Right renal pelvis (tissue), 4 donors: ENCODE results near the gene PRSS27. TPM values are rescaled to one million over a fixed set of nuclear protein-coding genes. Genes with fewer than 3 reads are reported as not detected.
"Not testable (repeated sequence)": the region's sequence is repeated elsewhere in the genome, so short reads cannot be mapped to it uniquely, and the experiment has no call there.

Experiments
- DNase-seq, 4 donors: peaks; one replicate each; pipeline ENCODE4 v3.0.0-alpha.2; 2013; ENCODE audit warnings: low read depth in 4 of 4, low spot score in 3 of 4, missing footprints in 1 of 4
- polyA plus RNA-seq, 4 donors: library from polyadenylated mRNA; unstranded; fragments of 120-200 nt; gene quantifications; one replicate each; pipeline ENCODE4 v1.2.1, GENCODE V29; 2013; ENCODE audit not compliant: insufficient read length in 4 of 4

The PRSS27 gene
- polyA plus RNA-seq, 4 donors = 1.3 to 2.1 (median 1.4) TPM

- no peak for DNase-seq
Measured at GRCh38 chr16:2699791-2700600, 20.0 kb downstream of the PRSS27 start.

- no peak for DNase-seq
Measured at GRCh38 chr16:2698965-2699750, 20.9 kb downstream of the PRSS27 start.

- DNase-seq = no peak
Measured at GRCh38 chr16:2698103-2698870, 21.7 kb downstream of the PRSS27 start.

GRCh38 chr16:2697401-2697948 is 22.5 kb downstream of the PRSS27 start:
- no peak for DNase-seq

- DNase-seq = not testable (repeated sequence)
Measured at GRCh38 chr16:2696601-2697250, 23.3 kb downstream of the PRSS27 start.

GRCh38 chr16:2692948-2693651 is 26.9 kb downstream of the PRSS27 start:
- peak in 2 of 4 donors; percentile 5 to 28 for DNase-seq

GRCh38 chr16:2692251-2692947 is 27.6 kb downstream of the PRSS27 start:
- no peak for DNase-seq

GRCh38 chr16:2691491-2692248 is 28.4 kb downstream of the PRSS27 start:
- no peak for DNase-seq

- no peak for DNase-seq
Measured at GRCh38 chr16:2690852-2691251, 29.2 kb downstream of the PRSS27 start.

- DNase-seq = no peak
Measured at GRCh38 chr16:2689968-2690801, 29.8 kb downstream of the PRSS27 start.

GRCh38 chr16:2689422-2689821 is 30.6 kb downstream of the PRSS27 start:
- not testable (repeated sequence) for DNase-seq

- no peak for DNase-seq
Measured at GRCh38 chr16:2687531-2688308, 32.3 kb downstream of the PRSS27 start.

GRCh38 chr16:2686912-2687507 is 33.0 kb downstream of the PRSS27 start:
- DNase-seq = no peak

- DNase-seq = not testable (repeated sequence)
Measured at GRCh38 chr16:2686075-2686474, 33.9 kb downstream of the PRSS27 start.

- DNase-seq = not testable (repeated sequence)
Measured at GRCh38 chr16:2683041-2683440, 37.0 kb downstream of the PRSS27 start.
